Measurements from ENCODE around the gene TTC33. TPM values are rescaled to one million over a fixed set of nuclear protein-coding genes. Genes with fewer than 3 reads are reported as not detected.

TTC33 gene
- total and polyA plus RNA-seq, 7 donors = 11.0 to 38.5 (median 25.3) TPM

DNA sequence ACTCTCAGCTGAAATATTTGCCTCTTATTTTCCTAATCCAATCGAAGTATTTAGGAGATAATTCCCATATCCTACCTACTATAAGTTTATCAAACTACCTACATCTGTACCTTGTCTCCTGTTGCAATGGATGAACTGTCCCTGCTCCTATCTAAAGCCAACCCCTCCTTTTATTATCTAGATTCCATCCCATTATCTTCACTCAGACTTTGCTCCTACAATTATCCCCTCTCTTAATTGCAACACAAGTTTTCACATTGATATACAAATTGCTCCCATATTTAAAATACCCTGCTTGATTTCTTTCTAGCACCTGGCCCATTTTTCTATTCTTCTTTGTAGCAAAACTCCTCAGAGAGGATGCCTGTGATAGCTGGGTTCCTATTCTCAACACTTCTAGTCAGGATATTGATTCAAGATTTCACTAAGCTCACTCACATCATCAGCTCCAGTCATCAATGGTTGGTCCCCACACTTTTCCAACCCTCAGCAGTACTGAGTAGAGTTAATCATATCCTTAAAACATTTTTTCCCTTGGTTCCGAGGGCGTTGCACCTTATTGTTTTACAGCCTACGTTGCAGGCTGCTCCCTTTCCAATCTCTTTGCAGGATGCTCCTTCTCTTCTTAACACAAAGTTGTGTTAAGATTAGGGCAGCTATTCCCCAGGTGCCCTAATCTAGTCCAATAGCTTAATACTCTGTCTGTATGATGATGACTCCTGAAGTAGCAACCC lies 253.9 kb downstream of the TTC33 start:
- no peaks in the 10 kb centered on the region for H3K27me3 ChIP-seq (ENCODE audit: insufficient read depth in 3 of 3, low read length in 2 of 3)
- no peak for ATAC-seq
- H3K27ac ChIP-seq = no peak overlapping the region
- no peaks in the 10 kb centered on the region for H3K4me1 ChIP-seq
- no peaks in the 10 kb centered on the region for H3K9me3 ChIP-seq
- TF ChIP-seq, protein P1, sequence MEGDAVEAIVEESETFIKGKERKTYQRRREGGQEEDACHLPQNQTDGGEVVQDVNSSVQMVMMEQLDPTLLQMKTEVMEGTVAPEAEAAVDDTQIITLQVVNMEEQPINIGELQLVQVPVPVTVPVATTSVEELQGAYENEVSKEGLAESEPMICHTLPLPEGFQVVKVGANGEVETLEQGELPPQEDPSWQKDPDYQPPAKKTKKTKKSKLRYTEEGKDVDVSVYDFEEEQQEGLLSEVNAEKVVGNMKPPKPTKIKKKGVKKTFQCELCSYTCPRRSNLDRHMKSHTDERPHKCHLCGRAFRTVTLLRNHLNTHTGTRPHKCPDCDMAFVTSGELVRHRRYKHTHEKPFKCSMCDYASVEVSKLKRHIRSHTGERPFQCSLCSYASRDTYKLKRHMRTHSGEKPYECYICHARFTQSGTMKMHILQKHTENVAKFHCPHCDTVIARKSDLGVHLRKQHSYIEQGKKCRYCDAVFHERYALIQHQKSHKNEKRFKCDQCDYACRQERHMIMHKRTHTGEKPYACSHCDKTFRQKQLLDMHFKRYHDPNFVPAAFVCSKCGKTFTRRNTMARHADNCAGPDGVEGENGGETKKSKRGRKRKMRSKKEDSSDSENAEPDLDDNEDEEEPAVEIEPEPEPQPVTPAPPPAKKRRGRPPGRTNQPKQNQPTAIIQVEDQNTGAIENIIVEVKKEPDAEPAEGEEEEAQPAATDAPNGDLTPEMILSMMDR (IDR thresholded peaks at IDR 0.05) = no peak
- 86 to 88% (median 86%) methylated on average over 4 of the region's 4 CpGs for WGBS, 3 donors
- no peak for DNase-seq
- no peak overlapping the region for H3K4me3 ChIP-seq
- H3K36me3 ChIP-seq (ENCODE audit: insufficient read depth in 1 of 2, low read depth in 1 of 2) = no peaks in the 10 kb centered on the region
- intact Hi-C loops (cut with DNase I) = no loop called here

DNA sequence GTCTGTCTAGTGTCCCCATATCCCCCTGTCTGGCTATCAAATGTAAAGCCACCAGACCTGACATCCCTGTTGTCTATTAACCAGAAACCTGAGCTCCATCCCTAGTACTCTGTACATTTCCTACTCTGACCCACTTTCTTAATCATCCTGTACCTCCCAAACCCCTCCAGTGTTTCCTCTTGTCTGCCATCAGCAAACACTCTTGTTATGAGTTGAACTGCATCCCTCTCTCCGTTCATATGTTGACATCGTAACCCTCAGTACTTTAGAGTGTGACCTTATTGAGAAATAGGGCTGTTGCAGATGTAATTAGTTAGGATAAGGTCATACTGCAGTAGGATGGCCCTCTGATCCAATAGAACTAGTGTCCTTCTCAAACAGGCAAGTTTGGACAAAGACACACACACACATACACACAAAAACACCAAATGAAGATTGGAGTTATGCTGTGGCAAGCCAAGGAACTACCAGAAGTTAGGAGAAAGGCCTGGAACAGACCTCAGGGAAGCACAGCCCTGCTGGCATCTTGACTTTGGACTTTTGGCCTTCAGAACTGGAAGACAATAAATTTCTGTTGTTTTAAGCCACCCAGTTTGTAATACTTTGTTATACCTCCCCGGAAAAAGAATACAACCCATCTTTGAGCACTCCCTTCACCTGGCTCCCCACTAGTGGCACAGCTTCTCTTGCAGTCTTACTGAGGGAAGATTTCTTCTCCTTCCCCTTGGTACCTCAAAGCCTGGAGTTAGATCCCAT lies 256.1 kb downstream of the TTC33 start:
- H3K36me3 ChIP-seq (ENCODE audit: insufficient read depth in 1 of 2, low read depth in 1 of 2) = no peaks in the 10 kb centered on the region
- no peak overlapping the region for H3K4me3 ChIP-seq
- 90 to 96% (median 90%) methylated on average over 3 of the region's 3 CpGs for WGBS, 3 donors
- H3K27me3 ChIP-seq (ENCODE audit: insufficient read depth in 3 of 3, low read length in 2 of 3) = no peaks in the 10 kb centered on the region
- no peaks in the 10 kb centered on the region for H3K9me3 ChIP-seq
- ATAC-seq (no peak), DNase-seq (no peak)
- H3K4me1 ChIP-seq = no peaks in the 10 kb centered on the region
- TF ChIP-seq, protein P1 (IDR thresholded peaks at IDR 0.05) = no peak
- intact Hi-C loops (cut with DNase I) = no loop called here
- no peak overlapping the region for H3K27ac ChIP-seq

DNA sequence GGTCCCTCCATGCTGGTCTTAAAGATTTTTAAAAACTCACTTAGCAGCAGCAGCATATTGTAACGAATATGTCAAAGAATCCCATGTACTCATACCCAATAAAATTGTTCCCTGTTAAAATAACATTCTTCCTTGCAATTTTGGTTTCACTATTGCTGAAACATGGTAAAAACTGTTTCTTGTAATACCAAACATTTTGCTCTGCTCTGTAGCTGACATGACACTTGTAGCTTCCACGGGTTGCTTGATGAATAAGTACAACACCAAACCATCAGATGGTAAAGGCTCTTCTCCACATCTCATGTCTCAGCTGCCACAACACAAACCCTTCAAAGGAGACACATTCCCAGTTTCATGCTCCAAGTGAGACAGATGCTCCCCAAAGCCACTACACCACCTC lies 256.8 kb downstream of the TTC33 start:
- no peak overlapping the region for H3K27ac ChIP-seq

DNA sequence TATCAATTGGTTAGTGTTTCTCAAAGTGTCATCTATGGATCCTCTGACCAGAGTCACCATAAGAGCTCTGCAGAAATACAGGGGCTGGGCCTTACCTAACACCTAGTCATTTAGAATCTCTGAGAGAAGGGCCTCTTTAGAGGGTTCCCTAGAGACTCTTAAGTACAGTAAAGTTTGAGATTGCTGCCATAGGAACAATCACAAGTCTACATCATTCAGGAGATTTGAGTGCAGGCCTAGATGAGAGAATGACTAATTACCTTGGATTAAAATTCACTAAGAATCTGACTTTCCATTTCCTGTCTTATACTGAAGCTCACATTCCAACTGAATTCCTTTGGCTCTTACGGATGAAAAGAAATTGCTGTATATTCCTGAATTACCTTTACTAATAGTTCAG lies 258.2 kb downstream of the TTC33 start:
- intact Hi-C loops (cut with DNase I) = no loop called here
- 79 to 87% (median 79%) methylated on average over 1 of the region's 1 CpG for WGBS, 3 donors
- no peaks in the 10 kb centered on the region for H3K9me3 ChIP-seq
- no peaks in the 10 kb centered on the region for H3K27me3 ChIP-seq (ENCODE audit: insufficient read depth in 3 of 3, low read length in 2 of 3)
- ATAC-seq (no peak), DNase-seq (no peak)
- no peak overlapping the region for H3K4me3 ChIP-seq
- H3K36me3 ChIP-seq (ENCODE audit: insufficient read depth in 1 of 2, low read depth in 1 of 2) = no peaks in the 10 kb centered on the region
- no peak overlapping the region for H3K27ac ChIP-seq
- TF ChIP-seq, protein P1 (IDR thresholded peaks at IDR 0.05) = no peak
- no peaks in the 10 kb centered on the region for H3K4me1 ChIP-seq

More for the DNA sequence above, 256.8 kb downstream of the TTC33 start:
- DNase-seq (no peak), ATAC-seq (no peak)
- Histone ChIP-seq H3K4me1 (no peaks in the 10 kb centered on the region), H3K4me3 (no peak overlapping the region), H3K27me3 (ENCODE audit: insufficient read depth in 3 of 3, low read length in 2 of 3) (no peaks in the 10 kb centered on the region), H3K36me3 (ENCODE audit: insufficient read depth in 1 of 2, low read depth in 1 of 2) (no peaks in the 10 kb centered on the region), H3K9me3 (no peaks in the 10 kb centered on the region)
- WGBS, 3 donors = 75 to 77% (median 77%) methylated on average over 2 of the region's 2 CpGs
- intact Hi-C loops (cut with DNase I) = no loop called here
- TF ChIP-seq, protein P1 (IDR thresholded peaks at IDR 0.05) = no peak

Data from psoas muscle (tissue), 8 donors.